ENCODE results near the gene LDHD. TPM values are rescaled to one million over a fixed set of nuclear protein-coding genes. Genes with fewer than 3 reads are reported as not detected.
A peak's percentile ranks its signal among the peaks of the same experiment; 100 is the strongest.

The LDHD gene
- total RNA-seq, 2 donors from 2014 or later: 0.19 to 1.1 TPM

- DNase-seq (ENCODE audit: low spot score) (no peak), ATAC-seq (no peak)
- Mint-ChIP-seq H3K27me3 (peaks cover 0 to 3% of the 10 kb centered on the region in 2 donors), H3K36me3 (no peaks in the 10 kb centered on the region), H3K4me1 (ENCODE audit: low read depth in 2 of 2) (peaks cover 40 to 45% of the 10 kb centered on the region in 2 donors), H3K9me3 (no peaks in the 10 kb centered on the region), H3K27ac (peak overlapping the region; percentile 64 to 75), H3K4me3 (peak overlapping the region; percentile 39)
Observed at GRCh38 chr16:75062976-75063346, 53.6 kb downstream of the LDHD start.

GRCh38 chr16:75062135-75062975, 54.2 kb downstream of the LDHD start:
- no peaks in the 10 kb centered on the region for H3K36me3 Mint-ChIP-seq
- DNase-seq (ENCODE audit: low spot score) (no peak), ATAC-seq (no peak)
- no peaks in the 10 kb centered on the region for H3K9me3 Mint-ChIP-seq
- peaks cover 37 to 41% of the 10 kb centered on the region in 2 donors for H3K4me1 Mint-ChIP-seq (ENCODE audit: low read depth in 2 of 2)
- H3K4me3 Mint-ChIP-seq: peak overlapping the region; percentile 39
- H3K27me3 Mint-ChIP-seq: peaks cover 0 to 3% of the 10 kb centered on the region in 2 donors
- H3K27ac Mint-ChIP-seq: peak overlapping the region; percentile 64 to 75

Other genes starting within 250 kb of the LDHD start
- 100 to 1,000 TPM in 1 of 2 donors, 10 to 100 TPM in 1; 81.6 to 162 TPM for gene WDR59, start 131.7 kb downstream of the LDHD start, total RNA-seq
- 10 to 100 TPM; 58.6 to 89.7 TPM for gene ZNRF1, start 117.8 kb downstream of the LDHD start, total RNA-seq
- gene ZFP1, start 31.7 kb upstream of the LDHD start, total RNA-seq: 10 to 100 TPM; 11.2 to 16.7 TPM
- not detected for gene CTRB2, start 90.4 kb upstream of the LDHD start, total RNA-seq
- not detected for gene CTRB1, start 102.2 kb upstream of the LDHD start, total RNA-seq
- not detected for gene BCAR1, start 134.8 kb upstream of the LDHD start, total RNA-seq